Cerebellar nuclear complex (tissue), 1 donor: Measurements from ENCODE around the gene FCRLB.
"Not testable (repeated sequence)": the region's sequence is repeated elsewhere in the genome, so short reads cannot be mapped to it uniquely, and the experiment has no call there.

ENCODE experiments used
- DNase-seq, 2 experiments: peaks; one replicate each; lab custom pipeline; 2025; lab: John Stamatoyannopoulos, UW

The FCRLB gene

GRCh38 chr1:161720956-161721737, at the start of gene FCRLB:
TSS of gene FCRLB (plus strand) at chr1:161721544. CDS start at chr1:161722673, 1,129 bp downstream.
- DNase-seq, result no peak

GRCh38 chr1:161673437-161673836, 47.9 kb upstream of the FCRLB start:
- DNase-seq, result not testable (repeated sequence)

- DNase-seq, result not testable (repeated sequence)
Observed at GRCh38 chr1:161674447-161674846, 46.9 kb upstream of the FCRLB start.

GRCh38 chr1:161674908-161675307, 46.4 kb upstream of the FCRLB start:
- not testable (repeated sequence) for DNase-seq

GRCh38 chr1:161676441-161676840, 44.9 kb upstream of the FCRLB start:
- no peak for DNase-seq

- no peak for DNase-seq
Observed at GRCh38 chr1:161676958-161677689, 44.2 kb upstream of the FCRLB start.

GRCh38 chr1:161678500-161678899, 42.8 kb upstream of the FCRLB start:
- DNase-seq, result no peak

- DNase-seq, result no peak
Observed at GRCh38 chr1:161681879-161682278, 39.5 kb upstream of the FCRLB start.

- no peak for DNase-seq
Observed at GRCh38 chr1:161688946-161689345, 32.4 kb upstream of the FCRLB start.

- DNase-seq, result no peak
Observed at GRCh38 chr1:161691846-161692245, 29.5 kb upstream of the FCRLB start.

GRCh38 chr1:161693020-161693712, 28.2 kb upstream of the FCRLB start:
- DNase-seq, result not testable (repeated sequence)

GRCh38 chr1:161698302-161698701, 23.0 kb upstream of the FCRLB start:
- not testable (repeated sequence) for DNase-seq

GRCh38 chr1:161702250-161702649, 19.1 kb upstream of the FCRLB start:
- DNase-seq, result no peak

- no peak for DNase-seq
Observed at GRCh38 chr1:161705537-161705936, 15.8 kb upstream of the FCRLB start.

- DNase-seq, result no peak
Observed at GRCh38 chr1:161706113-161706481, 15.2 kb upstream of the FCRLB start.

GRCh38 chr1:161706482-161707347, 14.6 kb upstream of the FCRLB start, which contains the start of gene FCRLA:
TSS of gene FCRLA (plus strand) at chr1:161707229. CDS start at chr1:161707265, 36 bp downstream.
- DNase-seq, result no peak

GRCh38 chr1:161707503-161707902, 13.8 kb upstream of the FCRLB start:
- DNase-seq, result no peak

- DNase-seq, result no peak
Observed at GRCh38 chr1:161709373-161709772, 12.0 kb upstream of the FCRLB start.

GRCh38 chr1:161710560-161710959, 10.8 kb upstream of the FCRLB start:
- no peak for DNase-seq

GRCh38 chr1:161718559-161719324, 2.6 kb upstream of the FCRLB start:
- DNase-seq, result no peak

- DNase-seq, result no peak
Observed at GRCh38 chr1:161719325-161719611, 2.1 kb upstream of the FCRLB start.
